GM21717 (cell line): ENCODE data around the gene GNPDA1.
"Not testable (repeated sequence)": the region's sequence is repeated elsewhere in the genome, so short reads cannot be mapped to it uniquely, and the experiment has no call there.

Experiments
- ATAC-seq: cut with Tn5 transposase; IDR thresholded peaks from one replicate; pipeline ENCODE4 v1.9.1; 2021; ENCODE audit warnings: mild to moderate bottlenecking, moderate library complexity; ENCODE audit not compliant: unreplicated experiment

GNPDA1 gene

DNA sequence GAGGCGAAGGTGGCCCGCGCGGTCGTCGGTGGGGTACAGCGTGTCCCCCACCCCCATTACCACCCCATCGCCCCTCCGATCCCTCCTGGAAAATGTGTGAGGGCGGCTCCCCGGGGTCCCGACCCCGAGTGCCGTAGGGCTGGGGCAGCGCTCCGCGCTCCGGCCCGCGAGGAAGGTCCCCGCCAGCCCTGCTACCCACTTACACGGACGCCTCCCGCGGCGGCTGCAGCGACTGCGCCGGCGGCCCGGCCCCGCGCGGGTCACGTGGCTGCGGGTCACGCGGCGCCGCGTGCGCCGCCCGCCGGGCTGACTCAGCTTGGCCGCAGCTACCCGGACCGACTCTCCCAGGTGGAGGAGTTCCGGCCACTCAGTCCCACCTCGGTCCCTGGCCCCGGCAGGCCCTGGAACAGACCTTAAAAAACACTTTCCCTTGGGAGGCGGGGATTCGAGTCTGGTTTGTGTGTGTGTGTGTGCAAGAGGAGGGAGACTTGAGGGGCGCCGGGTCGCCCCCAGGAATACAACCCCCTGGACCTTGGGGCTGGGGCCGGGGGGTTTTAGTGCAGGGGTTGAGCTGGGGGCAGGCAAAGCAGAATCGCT is at the start of gene GNPDA1:
TSS of gene GNPDA1 (minus strand) at position 236 of the 597 bp plus-strand sequence. CDS start 992 bp downstream, outside the sequence.
- ATAC-seq: peak; percentile 48

DNA sequence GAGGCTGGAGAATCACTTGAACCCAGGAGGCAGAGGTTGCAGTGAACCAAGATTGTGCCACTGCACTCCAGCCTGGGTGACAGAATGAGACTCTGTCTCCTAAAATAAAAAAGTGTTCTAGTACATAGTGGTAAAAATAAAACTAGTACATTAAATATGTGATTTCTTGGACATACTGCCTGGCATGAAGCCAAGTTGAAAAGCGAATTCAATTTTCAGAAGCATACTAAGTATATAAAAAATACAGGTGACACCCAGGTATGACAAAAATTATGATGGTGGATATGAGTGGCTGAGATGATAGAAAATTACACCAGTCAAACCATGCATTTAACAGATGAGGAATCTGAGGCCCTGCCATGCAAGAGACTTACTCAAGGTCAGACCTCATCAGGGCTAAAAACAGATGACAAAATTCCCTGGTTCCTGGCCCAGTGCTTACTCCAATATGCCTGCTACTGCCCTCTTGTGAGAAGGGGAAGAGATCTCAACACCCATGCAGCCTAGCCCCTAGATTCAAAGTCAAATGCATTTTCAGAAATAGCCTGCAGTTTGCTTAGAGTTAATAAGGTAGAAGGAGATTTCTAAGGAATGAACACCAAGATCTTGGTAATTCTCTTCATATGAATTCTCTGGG is 46.6 kb upstream of the GNPDA1 start:
- ATAC-seq: no peak

DNA sequence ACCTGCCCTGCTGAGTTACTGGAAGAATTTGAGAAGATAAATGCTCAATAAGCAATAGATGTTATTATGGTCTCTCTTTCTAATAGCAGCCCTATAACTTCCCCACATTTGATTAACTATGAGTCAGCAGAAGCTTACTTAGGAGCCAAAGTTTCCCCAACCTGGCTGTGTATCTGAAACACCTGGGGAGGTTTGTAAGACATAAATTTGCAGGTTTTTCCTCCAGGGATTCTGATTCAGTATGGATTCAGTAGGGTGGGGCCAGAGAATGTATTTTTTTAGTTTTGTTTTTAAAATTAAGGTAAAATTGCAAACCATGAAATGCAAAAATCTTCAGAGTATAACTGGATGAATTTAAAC is 44.9 kb upstream of the GNPDA1 start:
- ATAC-seq: no peak

DNA sequence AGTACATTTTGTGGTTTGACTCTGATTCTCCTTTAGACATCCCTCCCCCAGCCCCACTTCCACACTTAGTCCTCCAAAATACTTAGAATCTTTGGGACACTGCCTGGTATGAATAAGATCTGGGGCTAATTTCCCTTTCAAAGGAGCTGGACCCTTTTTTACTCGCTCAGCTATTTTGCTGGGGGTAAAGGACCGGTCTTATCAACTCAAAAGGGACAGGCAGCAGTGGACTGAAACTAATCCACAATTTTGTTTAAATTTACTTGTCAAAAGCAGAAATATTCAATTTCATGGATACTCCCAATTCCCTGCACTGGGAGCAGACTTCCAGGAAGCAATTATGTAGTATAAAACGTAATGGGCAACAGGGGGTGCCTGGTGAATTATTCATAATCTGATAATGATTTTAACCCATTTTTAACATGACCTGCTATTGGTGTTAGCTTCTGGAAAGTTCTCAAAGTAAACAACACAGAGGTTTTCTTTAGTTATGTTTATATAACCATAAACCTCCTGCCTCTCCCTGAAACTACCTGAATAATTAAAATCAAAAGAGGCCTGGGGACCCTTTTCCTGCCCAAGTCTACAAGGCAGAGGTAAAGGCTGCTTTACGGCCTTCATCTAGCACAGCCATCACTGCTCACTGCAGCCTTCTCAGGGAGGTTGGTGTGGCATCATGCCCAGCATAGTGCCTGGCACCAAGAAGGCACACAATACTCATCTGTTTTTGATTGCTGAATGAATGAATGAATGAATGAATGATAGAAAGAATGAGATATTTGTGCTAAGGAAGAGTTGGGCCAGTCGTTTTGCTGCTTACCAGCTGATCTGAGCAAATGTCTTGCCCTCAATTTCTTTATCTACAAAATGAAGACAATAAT is 44.2 kb upstream of the GNPDA1 start:
- no peak for ATAC-seq

DNA sequence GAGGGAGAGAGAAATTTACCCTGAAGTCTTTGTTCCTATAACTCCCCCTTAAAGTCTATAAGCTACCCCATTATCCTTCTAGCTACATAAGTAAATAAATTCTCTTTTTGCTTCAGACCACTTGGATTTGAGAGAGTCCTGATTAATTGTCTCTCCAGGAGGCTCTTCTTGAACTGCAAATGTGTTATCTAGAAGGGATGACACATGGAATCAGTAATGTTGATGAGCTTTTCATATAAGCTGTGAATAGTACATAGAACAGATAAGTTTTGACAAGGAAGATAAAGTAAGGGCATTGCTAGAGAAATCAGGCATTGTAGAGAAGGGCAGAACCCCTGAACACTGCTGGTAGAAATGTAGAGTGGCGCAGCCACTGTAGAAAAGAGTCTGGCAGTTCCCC is 42.5 kb upstream of the GNPDA1 start:
- no peak for ATAC-seq

DNA sequence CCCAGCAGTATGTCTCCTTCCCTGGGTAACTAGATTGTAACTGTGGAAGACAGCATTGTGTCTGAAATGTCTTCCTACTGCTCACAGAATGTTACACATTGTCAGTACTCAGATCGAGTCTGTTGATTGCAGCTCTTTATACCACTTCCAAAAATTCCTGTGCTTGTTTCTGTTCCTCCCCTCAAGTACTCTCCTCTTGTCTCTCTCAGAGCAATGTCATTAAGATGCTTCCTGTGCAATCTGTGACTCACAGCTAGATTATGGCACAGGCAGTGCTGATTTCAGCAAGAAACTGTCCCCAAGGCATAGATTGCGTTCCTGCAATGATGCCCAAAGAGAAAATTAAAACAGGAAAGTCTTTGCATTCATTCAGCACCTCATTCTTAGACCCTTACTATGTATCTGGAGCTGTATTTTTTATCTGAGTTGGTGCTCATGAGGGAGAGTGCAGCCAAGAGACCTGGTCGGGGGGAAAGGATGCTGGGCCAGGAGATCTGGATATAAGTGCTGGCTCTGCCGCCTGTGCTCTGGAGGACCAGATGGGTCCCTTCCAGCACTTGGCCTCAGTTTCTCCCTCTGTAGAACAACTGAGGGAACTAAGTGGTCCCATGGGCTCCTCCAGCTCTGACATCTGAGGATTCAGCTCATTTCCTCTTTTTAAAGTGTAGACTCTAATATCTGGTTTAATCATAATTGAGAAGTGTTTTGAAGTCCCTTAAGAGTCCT is 40.8 kb upstream of the GNPDA1 start:
- no peak for ATAC-seq

DNA sequence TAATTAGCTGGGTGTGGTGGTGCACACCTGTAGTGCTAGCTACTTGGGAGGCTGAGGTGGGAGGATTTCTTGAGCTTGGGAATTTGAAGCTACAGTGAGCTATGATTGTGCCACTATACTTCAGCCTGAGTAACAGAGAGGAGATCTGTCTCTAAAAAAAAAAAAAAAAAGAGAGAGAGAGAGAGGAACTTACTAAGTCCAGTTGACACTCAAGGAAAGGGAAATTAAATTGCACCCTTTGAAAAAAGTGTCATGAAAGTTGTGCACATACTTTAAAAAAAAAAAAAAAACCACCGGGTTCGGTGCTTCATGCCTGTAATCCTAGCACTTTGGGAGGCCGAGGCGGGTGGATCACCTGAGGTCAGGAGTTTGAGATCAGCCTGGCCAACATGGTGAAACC is 39.2 kb upstream of the GNPDA1 start:
- not testable (repeated sequence) for ATAC-seq

DNA sequence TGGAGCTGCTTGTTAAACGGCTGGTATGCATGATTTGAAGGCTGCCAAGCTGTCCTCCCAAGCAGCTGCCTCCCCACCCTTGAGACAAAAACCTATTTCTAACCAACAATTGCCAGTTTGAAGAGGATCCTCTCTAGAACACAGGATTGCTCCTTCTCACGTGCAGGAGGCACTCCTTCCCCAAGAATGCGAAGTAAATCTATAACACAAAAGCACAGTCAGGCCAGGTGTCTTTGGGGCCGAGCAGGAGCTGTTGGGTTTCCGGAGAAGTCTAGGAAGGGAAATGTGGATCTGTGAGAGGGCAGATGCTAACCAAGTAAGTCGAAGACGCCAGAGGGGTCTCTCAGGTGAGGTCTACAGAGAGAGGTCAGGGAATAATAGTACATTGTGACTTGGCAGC is 35.4 kb upstream of the GNPDA1 start:
- ATAC-seq: no peak

DNA sequence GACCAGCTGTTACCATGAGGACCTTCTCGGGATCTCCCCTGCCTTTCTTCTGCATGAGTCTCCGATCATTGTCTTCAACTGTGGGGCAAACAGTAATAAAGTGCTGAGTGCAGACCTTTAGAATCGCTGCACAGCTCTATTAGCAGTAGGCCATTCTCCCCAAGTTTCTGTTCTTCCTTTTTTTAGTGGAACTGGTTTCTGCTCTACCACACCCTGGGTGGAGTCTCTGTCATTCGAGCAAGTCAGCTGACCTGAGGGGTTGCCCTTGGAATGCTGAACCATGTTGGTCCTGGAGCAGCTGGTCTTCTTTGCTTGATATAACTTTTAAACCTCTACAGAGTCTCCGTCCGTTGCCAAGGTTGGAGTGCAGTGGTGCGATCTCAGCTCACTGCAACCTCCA is 33.4 kb upstream of the GNPDA1 start:
- no peak for ATAC-seq

DNA sequence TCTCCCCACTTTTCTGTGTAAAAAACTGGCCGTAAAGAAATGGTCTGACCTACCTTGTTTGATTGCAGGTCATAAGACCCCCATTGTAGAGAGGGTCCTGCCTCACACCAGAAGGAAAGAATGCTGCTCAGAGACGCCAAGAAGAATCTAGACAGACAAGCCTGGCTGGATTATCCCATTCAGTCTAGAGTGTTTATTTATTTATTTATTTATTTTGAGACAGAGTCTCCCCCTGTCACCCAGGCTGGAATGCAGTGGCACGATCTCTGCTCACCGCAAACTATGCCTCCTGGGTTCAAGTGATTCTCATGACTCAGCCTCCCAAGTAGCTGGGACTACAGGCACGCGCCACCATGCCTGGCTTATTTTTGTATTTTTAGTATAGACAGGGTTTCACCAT is 28.1 kb upstream of the GNPDA1 start:
- ATAC-seq: not testable (repeated sequence)

DNA sequence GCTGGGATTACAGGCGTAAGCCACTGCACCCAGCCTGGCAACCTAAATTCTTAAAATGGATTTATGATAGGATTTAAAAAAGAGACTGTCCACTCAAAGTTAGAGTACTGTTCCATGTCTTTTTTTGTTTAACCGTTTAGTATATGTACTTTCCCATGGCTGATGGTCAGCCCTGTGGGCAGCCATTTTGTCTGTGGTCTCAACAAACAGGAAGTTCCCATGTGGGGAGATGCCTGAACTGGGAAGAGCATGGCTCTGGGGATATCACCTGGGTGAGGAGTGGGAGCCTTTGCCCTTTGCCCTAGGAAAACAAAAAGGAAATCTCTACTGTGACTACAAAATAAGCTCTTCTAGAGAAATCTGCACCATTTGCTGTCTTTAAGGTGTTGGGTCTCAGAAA is 27.5 kb upstream of the GNPDA1 start:
- no peak for ATAC-seq

DNA sequence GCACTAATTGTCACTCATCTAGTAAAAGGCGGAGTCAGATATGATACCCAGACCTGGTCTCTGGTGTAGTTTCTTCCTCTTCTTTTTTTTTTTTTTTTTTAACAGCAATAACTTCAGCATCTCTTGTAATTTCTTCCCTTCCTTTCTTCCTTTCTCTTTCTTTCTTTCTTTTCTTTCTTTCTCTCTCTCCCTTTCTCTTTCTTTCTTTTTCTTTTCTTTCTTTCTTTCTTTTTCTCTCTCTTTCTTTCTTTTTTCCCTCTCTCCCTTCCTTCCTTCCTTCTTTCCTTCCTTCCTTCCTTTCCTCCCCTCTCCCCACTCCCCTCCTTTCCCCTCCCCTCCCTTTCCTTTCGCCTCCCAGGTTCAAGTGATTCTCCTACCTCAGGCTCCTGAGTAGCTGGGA is 25.9 kb upstream of the GNPDA1 start:
- no peak for ATAC-seq

DNA sequence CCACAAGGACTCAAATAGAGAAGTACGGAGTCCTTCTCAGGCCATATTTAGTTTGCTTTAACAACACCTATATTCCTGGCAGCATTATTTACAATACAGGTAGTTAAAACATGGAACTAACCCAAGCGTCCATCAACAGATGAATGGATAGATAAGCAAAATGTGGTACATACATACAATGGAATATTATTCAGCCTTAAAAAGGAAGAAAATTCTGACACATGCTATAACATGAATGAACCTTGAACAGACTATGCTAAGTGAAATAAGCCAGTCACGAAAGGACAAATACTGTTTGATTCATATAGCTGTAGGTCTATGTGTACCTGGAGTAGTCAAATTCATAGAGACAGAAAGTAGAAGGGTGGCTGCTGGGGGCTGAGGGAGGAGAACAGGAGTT is 24.8 kb upstream of the GNPDA1 start:
- not testable (repeated sequence) for ATAC-seq

DNA sequence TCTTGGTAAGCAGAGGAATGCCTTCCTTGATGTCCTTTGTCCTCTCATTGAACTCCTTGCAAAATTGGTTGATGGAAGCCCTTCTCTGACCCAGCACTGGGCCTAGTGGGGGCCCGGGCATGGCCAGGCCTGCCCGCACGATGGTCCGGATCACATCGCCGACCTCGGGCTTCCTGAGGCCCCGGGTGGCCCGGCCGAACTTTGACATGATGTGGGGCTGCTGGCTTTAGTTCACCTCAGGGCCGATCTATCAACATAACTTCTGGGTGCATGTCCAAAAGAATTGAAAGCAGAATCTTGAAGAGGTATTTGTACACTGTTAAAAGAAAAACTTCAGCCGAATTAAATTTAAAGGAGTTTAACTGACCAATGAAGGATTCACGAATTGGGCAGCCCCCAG is 24.1 kb upstream of the GNPDA1 start:
- no peak for ATAC-seq

DNA sequence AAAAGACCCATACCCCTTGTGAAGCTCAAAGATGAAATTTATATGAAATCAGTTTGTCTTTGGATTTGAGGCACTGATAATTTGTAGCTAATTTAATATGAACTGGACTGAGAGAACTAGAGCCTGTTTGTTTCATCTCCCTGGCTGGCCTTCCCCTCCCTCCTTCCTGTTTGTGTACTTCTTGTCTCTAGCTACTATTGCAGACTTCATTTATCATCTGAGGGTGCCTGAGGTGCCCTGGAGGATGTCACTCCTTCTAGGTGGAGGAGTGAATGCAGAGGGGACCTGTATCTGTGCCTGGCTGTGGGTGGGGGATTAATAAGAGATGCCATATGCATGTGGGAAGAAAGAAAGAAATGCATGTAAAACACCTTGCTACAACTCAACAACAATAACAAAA is 22.2 kb upstream of the GNPDA1 start:
- no peak for ATAC-seq

DNA sequence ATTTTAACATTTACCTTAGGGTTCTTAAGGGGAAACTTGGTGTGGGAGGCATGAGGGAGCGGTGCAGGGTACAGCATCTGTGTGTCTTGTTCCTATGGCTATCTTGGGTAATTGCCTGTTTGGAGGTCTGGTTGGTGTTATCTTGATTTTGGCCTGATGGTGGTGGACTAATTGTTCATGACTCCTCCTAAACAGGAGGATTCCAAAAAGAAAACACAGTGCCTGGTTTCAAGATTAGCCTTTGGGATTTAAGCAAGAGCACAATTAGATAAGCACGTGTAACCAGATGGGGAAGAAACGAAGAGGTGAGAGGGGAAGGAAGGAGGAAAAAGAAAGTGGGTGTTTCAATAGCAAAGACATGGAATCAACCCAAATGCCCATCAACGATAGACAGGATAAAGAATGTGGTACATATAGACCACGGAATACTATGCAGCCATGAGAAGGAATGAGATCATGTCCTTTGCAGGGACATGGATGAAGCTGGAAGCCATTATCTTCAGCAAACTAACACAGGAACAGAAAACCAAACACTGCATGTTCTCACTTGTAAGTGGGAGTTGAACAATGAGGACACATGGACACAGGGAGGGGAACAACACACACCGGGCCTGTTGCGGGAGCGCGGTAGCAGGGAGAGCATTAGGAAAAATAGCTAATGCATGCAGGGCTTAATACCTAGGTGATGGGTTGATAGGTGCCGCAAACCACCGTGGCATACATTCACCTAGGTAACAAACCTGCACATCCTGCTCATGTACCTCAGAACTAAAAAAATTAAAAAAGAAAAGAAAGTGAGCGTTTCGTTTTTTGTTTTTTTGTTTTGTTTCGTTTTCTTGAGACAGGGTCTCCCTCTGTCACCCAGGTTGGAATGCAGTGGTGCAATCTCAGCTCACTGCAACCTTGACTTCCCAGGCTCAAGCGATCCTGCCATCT is 21.1 kb upstream of the GNPDA1 start:
- not testable (repeated sequence) for ATAC-seq

DNA sequence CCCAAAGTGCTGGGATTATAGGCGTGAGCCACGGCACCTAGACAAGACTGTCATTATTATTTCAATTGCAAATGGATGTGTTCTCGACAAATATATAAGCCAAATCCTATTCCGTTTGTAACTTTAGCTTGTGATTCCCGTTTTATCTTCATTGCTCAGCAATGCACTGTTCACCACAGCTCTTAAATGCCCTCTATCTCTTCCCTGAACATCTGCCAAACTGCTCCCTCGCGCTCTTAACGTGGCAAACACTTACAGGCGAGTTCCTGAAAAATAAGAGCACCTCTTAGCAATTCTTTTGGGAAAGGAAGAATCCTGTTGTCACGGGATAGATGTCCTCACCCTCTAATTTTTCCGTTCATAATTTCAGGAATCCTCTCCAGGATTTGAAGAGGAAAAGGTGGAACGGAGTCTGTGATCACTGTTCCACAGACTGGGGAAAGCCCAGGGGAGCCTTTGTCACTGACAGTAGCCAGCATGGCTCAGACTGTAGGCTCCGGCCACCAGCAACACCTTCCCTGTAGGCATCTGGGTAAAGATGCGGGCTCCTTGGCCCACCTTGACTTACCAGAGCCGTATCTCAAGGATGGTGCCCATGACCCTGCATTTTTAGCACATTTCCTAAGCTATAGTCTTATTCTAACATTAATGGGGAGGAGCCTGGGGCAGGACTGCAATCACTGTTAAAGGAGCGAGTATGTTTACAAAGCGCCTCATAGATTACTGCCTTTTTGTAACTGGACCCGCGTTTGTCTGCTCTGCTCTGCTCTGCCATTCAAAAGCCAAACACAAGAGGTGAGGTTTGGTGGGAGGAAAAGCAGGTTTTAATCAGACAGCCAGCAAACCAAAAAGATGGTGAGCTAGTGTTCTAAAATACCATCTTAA is 20.2 kb upstream of the GNPDA1 start:
- ATAC-seq: no peak

DNA sequence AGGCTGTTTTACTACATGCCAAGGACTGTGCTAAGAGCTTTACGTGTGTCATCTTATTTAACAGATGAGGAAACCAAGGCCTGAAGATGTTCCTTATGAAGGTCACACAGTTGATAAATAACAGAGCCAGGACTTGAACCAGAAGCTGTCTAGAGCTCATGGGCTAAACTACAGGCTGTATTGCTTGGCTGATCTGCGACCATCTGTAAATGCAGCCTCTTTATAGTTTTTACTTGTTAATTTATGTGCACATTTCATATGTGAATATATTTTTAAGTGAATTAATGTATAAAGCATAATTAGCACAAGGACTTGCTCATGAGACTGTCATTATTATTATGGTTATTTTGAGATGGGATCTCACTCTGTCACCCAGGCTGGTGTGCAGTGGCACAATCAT is 19.3 kb upstream of the GNPDA1 start:
- no peak for ATAC-seq

DNA sequence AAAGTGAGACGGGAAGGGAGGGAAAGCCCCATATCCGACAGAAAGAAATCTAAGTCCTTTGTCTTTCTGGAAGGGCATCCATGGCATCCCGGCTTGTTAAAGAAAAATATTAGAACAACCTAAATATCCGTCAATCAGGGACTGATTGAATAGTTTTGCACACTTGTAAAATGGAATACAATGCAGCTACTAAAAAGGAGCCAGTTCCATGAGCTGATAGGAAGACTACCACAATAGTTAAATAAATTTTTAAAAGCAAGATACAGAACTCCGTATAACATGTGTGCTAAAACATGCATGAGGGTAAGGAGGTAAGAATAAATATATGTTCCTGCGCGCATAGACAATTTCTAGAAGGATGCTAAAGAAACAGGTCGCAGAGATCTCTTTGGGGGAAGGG is 12.8 kb upstream of the GNPDA1 start:
- ATAC-seq: no peak
